Measurements from ENCODE around the gene MAN2B2.

DNA sequence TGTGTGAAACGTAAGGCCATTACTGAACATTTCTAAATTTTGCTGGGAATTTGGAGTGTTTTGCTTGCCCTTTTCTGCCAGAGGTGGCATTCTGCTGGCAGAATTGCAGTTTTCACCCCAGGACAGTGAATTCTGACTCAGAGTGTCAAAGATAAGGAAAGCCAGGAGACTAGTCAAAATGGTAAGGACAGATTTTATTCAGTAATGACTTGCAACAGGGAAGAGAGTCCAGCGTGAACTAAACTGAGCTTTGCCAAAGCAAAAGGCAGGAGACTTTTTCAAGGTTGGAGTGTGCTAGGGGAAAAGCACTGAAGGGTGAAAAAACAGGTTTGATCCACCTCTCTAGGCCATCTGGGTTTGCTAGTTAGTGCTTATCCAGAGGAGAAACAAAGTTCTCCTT lies 84.9 kb downstream of the MAN2B2 start:
- TF ChIP-seq, protein P1, sequence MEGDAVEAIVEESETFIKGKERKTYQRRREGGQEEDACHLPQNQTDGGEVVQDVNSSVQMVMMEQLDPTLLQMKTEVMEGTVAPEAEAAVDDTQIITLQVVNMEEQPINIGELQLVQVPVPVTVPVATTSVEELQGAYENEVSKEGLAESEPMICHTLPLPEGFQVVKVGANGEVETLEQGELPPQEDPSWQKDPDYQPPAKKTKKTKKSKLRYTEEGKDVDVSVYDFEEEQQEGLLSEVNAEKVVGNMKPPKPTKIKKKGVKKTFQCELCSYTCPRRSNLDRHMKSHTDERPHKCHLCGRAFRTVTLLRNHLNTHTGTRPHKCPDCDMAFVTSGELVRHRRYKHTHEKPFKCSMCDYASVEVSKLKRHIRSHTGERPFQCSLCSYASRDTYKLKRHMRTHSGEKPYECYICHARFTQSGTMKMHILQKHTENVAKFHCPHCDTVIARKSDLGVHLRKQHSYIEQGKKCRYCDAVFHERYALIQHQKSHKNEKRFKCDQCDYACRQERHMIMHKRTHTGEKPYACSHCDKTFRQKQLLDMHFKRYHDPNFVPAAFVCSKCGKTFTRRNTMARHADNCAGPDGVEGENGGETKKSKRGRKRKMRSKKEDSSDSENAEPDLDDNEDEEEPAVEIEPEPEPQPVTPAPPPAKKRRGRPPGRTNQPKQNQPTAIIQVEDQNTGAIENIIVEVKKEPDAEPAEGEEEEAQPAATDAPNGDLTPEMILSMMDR (conservative IDR thresholded peaks at IDR 0.05; ENCODE audit: low read depth, low read length), result no peak
- TF ChIP-seq BHLHE40 (IDR thresholded peaks at IDR 0.05; ENCODE audit: low read depth, low read length) (no peak), POLR2A (IDR thresholded peaks at IDR 0.05; ENCODE audit: low read depth, low read length) (no peak)

Data from IMR-90 (cell line).